ENCODE data around the gene MARCHF10.
"Not testable (repeated sequence)": the region's sequence is repeated elsewhere in the genome, so short reads cannot be mapped to it uniquely, and the experiment has no call there.

Gene MARCHF10

DNA sequence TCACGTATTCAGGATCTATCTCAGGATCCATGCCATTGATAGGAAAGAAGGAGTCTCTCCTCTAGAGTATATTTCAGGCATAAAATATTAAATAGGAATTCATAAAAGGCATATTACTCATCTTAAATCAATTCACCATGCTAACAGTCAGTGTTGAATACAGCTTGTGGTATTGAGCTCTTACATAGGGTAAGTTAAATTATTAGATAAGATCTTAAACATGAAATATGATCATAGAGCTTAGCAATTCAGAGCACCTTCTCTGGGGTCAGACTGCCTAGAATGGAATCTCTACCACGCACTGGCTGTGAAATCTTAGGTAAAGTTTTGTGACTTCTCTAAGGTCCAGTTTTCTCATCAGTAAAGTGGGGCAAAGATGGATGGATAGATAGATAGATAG, 20.7 kb downstream of the MARCHF10 start:
- no peak for DNase-seq

DNA sequence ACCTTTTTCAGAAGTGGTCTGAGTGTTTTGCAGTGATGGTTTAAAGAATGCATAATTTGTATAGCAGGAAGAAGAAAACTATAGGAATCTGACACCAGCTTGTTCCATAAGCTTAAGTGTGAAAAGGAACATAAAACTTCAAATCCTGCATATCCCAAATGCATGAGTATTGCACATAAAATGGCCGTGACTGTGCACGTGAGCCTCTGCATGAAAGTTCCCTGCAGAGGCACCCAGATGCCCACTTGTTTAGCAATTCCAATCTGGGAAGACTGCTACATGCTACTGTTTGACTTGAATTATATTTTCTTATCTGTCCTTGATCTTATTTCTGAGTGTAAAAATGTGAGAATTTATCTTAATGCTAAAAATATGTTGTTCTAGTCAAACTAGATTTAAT, 21.5 kb downstream of the MARCHF10 start:
- no peak for DNase-seq

DNA sequence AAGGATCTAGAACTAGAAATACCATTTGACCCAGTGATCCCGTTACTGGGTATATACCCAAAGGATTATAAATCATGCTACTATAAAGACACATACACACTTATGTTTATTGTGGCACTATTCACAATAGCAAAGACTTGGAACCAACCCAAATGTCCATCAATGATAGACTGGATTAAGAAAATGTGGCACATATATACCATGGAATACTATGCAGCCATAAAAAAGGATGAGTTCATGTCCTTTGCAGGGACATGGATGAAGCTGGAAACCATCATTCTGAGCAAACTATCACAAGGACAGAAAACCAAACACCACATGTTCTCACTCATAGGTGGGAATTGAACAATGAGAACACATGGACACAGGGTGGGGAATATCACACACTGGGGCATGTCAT, 22.1 kb downstream of the MARCHF10 start:
- not testable (repeated sequence) for DNase-seq

DNA sequence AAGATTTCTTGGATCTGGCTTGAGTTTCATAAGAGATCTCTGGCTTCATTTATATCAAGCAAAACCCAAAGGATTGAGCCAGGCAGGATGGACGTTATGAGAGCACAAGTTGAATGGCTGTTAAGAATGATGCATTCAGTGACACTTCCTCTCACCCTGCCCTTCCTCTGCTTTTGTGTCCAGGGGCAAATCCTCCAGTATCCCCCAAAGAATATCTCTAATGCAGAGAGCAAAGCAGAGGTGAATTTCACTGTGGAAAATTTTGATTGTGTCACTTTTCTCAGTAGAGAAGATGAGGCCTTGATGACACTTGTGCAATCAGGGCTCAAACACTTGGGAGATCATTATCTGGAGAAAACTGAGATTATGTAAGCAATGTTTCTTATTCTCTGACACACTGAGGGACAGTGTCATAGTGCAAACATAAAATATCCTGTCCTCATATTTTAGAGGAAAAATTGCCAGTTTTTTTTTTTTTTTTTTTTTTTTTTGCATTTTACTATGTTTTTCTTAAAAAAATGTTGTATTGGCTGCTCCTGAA, 25.3 kb downstream of the MARCHF10 start:
- DNase-seq = no peak

DNA sequence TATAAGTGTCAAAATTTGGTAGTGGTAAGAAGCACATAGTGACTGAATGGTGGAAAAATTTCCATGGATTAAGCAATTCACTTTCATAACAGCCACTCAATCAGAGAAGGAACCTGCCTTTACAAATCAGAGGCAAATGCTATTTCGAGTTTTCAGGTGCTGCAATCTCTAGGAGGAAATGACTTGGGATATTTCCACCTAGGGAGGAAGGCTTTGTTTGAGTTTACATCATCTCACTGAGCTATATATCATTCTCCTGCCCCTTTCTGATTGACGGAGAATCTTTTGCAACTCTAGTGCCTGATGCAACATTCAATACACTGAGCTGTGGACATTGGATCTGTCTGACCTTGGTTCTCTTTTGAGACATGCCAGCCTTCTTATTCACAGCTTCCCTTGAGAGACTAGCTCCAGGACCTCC, 26.3 kb downstream of the MARCHF10 start:
- DNase-seq = no peak

DNA sequence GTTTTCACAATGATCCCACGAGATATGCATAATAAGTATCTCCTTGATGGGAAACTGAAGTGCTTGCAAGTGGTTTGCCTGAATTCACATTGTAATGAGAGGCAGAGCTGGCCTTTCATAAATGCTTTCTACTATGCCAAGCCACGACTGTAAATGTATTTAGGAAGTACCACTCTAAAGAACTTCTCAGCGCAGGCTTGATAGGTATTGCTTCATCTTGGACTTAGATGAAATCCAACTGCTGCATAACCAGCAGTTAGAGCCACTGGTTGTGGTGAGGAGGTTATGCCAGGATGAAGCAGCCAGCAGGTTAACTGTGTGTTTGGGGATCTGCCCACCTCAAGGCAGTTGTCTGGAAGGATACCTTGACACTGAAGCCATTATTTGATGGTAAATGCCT, 26.8 kb downstream of the MARCHF10 start:
- DNase-seq = no peak

DNA sequence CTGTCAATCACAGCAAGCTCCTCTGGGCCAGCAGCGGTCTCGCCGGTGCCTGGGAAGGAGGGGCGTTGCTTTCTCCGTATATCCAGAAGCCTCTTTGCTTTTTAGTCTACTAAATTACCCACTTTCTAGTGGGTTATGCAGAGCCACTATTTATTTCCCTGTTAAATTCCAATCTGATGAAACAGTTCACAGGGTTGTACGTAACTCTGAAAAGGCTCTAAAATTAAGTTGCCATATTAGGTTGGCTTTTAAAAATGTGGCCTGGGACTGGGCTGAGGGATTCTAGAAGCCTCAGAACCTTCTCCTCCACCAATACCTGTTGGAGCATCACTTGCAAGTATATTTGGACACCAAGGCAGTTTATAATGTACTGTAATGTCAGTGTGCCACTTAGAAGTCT, 27.2 kb downstream of the MARCHF10 start:
- DNase-seq = no peak

DNA sequence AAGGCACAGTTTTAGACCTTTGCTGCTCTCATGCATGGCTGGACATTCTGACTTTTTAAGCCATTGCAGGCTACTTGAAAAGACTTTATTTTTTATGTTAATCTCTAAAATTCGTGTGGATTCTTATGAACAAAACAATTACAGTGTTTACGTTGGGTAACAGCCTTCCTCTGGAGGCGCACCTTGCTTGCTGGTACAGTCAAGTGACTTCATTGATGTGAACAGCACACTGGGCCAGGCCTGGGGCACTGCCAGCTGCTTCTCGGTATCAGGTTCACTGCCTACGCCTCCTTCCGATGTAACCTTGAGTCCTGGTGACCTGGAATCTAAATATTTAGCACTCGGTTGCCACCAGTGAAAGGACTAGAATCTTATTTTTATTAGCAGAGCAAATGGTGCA, 27.8 kb downstream of the MARCHF10 start:
- peak; percentile 69 to 77 for DNase-seq

DNA sequence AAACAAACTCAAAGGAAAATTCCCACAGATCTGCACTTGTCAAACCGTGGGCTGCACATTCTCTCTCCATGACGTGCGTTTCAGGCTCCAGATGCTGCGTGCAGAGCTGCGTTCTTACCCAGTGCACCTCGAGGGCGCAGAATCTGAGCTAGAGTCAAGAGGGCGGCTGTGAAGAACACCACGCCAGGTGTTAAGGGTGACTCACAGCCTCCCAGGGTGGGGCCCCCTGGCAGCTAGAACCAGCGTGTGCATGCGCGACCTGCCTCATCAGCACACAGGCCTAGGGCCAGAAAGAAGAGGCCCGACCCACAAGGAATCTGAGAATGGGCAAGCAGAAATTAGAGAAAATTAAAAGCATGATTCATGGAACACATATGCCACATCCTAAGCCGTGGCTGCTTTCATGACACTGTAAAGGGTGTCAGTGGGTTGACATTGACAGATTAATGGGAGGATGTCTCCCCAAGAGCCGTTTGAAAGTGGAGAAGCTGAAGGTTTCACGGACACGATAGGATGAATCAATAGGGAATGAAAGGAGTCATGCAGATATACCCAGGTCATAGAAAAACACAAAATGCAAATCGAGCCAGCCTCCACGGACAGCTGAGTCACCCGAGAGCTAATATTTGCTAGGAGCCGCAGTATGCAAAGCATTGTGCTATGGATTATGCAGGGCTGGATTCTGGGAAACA, 29.0 kb downstream of the MARCHF10 start:
- peak; percentile 93 for DNase-seq

DNA sequence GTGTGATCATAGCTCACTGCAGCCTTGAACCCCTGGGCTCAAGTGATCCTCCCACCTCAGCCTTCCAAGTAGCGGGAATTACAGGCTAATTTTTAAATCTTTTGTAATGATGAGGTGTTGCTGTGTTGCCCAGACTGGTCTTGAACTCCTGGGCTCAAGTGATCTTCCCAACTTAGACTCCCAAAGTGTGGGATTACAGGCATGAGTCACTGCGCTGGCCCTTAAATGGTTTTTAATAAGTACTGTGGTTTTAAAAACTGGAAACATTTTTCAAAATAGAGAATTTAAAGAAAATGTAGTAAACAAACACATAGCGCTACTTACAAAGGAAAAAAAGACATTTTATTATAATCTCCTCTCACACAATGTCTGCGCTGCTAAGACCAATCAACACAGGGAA, 32.2 kb downstream of the MARCHF10 start:
- no peak for DNase-seq

DNA sequence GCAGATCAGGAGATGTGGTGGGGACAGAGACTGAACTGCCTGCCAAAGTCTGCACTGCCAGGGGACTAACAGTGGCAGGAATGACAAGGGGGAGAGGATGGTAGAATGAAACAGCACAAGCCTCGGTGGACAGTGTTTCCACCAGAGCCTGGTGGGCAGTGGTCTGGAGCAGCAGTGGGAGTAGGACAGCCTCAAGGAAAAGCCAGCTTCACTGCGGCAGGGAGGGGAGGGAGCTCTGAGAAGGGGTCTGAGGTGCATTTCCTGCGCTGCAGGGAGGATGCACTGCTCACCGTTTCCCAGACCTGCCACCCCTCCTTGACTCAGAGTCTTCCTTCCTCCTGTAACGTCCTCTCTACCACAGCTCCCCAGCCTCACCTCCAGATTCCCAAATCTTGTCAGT, 33.8 kb downstream of the MARCHF10 start:
- DNase-seq = no peak

DNA sequence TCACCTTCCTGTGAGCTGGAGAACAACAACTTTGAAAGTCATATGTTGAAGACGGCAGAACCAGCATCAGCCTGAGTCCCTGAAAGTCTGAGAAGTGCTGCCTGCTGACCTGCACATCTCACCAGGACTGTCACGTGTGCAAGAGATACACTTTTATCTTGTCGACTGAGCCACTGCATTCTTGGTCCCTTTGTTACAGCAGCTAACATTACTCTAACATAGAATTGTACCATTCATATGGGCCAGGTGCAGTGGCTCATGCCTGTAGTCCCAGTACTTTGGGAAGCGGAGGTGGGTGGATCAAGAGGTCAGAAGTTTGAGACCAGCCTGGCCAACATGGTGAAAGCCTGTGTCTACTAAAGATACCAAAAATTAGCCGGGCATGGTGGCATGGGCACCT, 40.1 kb downstream of the MARCHF10 start:
- no peak for DNase-seq

DNA sequence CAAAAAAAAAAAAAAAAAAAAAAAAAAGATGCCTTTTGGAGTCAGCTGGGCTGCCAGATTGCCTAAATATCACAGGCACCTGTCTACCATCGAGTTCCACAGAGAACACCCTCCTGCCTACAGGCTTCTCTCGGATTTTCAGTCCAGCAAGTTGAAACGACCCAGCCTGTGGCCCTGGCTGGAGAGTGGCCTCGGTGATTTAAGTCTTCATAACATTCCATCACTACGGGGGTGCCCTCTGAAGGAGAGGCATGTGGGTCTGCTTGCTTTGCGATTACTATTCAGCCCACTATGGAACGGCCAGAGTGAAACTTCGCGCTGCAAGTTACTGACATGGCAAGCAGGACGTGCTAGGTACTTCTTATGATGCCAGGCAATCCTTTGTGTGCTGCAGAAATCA, 42.8 kb downstream of the MARCHF10 start:
- no peak for DNase-seq

DNA sequence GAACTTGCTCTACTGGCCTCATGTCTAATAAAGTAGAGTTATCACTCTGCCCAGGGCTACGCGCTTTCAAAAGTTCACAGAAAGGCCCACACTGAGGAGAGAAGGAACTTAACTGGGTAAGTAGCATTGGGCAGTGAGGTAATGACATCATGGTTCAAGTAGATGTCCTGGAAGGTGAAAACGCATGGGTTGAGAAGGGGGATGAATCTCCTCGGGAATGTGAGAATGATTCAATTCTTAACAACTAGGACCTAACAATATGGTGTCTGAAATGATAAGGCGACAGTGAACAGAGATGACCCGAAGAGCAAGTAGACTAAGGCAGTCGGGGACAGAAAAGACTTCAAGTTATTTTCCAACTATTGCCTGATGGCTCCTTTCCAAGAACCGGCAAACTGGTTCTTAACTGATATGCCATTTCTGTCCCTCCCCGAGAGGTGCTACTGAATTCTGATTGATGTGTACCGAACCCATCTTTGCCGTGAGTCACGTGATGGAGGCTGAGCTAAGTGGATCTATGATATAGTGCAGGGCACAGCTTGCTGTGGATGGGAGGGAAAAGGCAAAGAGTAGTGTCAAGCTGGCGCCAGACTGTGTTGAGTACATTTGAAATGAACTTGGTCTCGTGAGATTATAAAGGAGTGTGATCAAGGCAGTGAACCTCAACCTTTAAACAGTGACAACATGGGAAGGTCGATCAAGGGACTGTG, 44.1 kb downstream of the MARCHF10 start:
- DNase-seq = no peak

DNA sequence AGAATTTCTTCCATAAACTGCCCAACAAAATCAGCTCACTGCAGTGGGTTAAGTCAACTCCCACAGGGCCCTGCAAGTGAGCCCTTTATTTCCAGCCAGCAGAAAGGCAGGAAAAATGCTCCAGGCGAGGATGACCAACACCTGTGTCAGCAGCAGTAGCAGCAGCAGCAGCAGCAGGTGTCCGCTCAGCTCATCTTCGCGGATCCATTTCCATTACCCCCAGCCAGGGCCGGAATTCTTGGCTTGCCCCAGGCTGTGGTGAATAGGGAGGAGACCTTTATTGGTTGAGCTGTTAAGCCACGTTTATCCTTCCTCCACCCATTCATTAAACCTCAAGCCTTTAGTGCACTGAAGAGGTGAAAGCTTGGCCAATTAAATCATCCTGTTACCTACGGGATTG, 46.2 kb downstream of the MARCHF10 start:
- peak in 1 of 2 experiments; percentile 17 for DNase-seq

DNA sequence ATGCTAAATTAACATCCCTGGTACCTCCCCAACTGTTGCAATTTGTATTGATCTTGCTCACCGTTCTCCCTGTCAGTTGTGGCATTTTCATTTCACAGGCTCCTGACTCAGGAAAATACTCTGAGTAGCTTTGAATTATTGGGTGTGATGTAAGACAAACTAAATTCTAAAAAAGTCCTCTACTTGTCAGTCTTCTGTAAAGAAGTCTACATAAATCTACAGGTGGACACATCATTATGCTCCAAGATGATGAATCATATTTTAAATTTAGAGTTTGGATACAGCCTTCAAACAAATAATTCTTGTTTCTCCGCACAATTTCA, 47.2 kb downstream of the MARCHF10 start:
- no peak for DNase-seq

DNA sequence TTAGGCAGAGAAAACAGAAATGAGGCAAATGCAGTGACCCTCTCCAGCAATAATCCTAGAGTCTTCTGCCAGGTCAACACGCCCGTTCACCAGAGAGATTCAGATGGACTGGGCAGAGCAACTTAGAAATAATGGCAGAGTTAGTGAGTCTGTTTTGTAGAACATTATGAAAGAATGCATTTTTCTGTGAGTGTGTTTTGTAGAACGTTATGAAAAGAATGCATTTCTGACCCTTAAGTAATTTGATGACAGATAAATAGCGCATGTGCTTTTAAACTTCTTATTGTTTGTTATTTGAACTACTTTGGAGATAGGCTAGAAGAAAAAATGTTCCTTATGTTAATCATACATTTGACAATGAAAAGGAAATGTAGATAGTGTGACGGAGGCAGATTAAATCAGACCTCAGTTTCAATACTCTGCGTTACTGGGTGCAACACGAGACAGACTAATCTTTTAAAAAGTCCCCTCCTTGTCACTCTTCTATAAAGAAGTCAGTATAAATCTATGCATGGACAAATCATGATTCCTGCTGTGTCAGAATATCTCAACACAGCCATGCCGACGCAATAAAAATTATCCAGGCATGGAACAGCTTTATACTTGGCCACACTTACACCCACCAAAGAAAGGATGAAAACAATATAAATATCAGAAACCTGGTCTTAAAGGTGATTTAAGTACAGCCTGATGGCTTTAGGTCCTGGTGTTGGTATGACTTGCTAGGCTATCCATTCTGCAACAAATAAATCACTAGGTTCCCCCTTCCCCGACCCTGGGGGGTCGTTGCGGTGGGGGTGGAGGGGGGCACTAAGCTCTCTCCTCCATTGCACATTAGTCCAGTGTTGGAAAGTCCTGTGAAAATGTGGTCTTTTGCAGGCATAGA, 47.8 kb downstream of the MARCHF10 start:
- no peak for DNase-seq

DNA sequence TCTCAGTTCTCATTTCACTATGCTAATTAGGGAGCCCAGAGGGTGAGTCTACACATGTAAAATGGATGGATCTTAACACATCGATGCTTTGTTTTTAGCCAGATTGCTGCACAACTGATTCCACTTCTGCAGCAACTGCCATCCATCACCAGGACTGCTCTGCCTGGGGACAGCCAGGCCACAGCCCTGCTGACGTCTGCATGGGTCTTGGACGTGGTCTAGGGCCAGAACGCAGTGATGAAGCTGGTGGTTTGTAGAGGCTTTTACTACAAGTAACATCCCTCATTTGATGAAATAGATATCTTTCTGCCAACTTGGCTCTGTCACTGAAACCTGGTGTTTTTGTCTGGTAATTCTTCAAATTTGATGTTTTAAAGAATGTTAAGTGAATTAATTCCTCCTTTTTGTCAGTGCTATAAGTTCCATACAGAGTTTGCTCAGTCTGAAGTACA, 50.6 kb downstream of the MARCHF10 start:
- no peak for DNase-seq

DNA sequence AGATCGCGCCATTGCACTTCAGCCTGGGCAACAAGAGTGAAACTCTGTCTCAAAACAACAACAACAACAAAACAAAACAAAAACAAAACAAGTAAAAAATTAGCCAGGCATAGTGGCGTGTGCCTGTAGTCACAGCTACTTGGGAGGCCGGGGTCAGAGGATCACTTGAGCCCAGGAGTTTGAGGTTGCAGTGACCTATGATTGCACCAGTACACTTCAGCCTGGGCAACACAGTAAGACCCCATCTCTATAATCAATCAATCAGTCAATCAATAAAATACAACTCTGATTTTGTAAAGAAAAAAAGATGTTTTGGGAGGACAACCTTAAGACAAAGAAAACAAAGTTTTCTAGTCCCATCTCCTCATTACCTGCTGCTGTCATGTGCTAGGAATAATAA, 51.9 kb downstream of the MARCHF10 start:
- no peak for DNase-seq

DNA sequence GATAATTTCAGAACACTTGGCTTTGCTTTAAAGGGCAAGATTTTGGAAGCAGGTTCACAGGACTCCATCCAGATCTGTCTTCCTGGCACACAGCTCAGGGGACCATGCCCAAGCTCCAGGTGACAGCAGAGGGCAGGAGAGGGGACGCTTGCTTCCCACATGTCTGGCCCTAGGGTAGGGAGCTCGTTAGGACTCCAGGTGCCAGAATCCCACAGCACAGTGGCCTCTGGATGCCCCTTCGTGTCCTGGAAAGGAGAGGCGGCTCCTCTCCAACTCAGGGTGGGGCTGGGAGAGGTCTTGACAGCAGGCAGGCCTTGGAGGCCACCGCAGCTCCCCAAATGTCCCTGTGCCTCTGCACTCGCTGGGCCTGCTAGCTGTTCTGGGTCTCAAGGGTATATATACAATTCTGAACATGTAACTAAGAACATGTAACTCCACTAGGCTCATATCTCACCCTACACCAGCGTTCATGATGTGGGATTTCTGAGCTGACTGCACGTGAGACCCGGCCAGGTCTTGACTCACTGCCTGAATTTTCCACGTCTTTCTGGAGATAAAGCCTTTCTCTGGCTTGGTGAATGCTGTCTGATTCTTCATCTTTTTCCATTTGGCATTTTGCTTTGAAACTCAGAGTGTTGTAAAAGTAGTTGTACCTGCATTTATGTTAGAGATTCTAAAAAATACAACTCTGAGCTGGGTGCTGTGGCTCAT, 52.8 kb downstream of the MARCHF10 start:
- DNase-seq = peak in 1 of 2 experiments; percentile 4

DNA sequence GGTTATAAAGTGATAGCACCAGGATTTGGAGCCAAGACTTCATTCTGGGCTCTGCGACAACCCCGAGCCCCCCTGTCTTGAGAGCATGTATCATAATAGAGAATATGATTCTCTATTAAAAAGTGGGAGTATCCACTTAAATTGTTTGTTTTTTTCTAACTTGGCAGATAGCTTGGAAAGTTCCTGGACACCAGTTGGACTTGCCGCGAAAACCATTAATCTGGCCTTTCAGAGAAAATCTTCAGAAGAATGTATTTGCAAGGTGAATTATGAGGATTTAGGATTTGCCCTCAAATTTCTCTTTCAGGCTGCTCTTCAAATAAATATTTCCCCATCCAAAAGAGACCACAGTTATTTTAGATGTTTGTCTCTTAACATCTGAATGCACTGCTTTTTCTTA, 53.5 kb downstream of the MARCHF10 start:
- no peak for DNase-seq

DNA sequence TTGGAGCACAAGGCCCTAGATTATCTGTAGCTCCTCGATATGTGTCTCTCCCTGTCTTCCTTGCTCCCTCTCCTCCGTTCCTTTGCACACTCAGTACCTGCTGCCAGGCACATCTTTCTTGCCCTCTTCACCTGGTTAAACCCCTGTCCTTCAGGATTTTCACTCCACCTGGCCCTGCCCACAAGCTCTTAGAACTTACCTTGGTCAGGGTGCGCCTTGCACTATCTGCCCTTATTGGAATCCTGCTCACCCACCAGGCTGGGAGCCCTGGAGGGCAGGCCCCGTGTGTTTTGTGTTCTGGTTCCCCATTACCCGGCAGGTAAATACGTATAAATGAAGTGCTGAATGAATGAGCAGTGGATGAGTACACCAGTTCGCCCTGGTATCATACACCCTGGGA, 54.6 kb downstream of the MARCHF10 start:
- no peak for DNase-seq

Data from SHP77 (cell line).